ENCODE measurements around the gene ST6GAL2. TPM values are rescaled to one million over a fixed set of nuclear protein-coding genes. Genes with fewer than 3 reads are reported as not detected.

The ST6GAL2 gene
- total RNA-seq, 1 experiment from 2014 or later: 11.0 TPM

DNA sequence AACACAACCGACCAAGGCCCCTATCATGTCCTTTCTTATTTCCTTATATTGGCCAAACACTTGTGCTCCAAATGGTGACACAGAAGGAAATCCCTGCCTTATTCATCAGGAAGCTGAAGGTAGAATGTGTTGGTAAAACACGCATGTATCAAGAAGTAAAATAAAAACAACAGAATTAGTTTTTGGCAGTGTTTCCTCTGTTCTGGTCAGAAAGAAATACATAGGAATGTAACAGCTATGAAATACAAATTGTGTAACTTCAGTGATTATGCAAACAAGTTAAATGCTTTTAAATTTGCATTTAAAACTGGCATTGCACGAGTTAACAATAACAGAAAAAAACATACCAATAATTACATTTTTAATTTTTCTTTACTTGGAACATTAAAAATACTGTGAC, 19.3 kb downstream of the ST6GAL2 start:
- Mint-ChIP-seq H3K4me1 (peaks cover 59% of the 10 kb centered on the region), H3K36me3 (no peaks in the 10 kb centered on the region), H3K27me3 (ENCODE audit: low read depth) (no peaks in the 10 kb centered on the region; the same call in 1 of the 2 replicates), H3K27ac (no peak overlapping the region), H3K9me3 (no peaks in the 10 kb centered on the region), H3K4me3 (no peak overlapping the region)
- TF ChIP-seq ZNF219 (CRISPR knock-in tag; IDR thresholded peaks at IDR 0.05; ENCODE audit: borderline replicate concordance): no peak
- TF ChIP-seq, protein P1, sequence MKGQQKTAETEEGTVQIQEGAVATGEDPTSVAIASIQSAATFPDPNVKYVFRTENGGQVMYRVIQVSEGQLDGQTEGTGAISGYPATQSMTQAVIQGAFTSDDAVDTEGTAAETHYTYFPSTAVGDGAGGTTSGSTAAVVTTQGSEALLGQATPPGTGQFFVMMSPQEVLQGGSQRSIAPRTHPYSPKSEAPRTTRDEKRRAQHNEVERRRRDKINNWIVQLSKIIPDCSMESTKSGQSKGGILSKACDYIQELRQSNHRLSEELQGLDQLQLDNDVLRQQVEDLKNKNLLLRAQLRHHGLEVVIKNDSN (CRISPR knock-in tag; IDR thresholded peaks at IDR 0.05): no peak
- TF ChIP-seq JUN (CRISPR knock-in tag; IDR thresholded peaks at IDR 0.05): no peak
- TF ChIP-seq, protein P2, sequence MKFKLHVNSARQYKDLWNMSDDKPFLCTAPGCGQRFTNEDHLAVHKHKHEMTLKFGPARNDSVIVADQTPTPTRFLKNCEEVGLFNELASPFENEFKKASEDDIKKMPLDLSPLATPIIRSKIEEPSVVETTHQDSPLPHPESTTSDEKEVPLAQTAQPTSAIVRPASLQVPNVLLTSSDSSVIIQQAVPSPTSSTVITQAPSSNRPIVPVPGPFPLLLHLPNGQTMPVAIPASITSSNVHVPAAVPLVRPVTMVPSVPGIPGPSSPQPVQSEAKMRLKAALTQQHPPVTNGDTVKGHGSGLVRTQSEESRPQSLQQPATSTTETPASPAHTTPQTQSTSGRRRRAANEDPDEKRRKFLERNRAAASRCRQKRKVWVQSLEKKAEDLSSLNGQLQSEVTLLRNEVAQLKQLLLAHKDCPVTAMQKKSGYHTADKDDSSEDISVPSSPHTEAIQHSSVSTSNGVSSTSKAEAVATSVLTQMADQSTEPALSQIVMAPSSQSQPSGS (CRISPR knock-in tag; IDR thresholded peaks at IDR 0.05; ENCODE audit: borderline replicate concordance, low read depth): no peak
- TF ChIP-seq, protein P3, sequence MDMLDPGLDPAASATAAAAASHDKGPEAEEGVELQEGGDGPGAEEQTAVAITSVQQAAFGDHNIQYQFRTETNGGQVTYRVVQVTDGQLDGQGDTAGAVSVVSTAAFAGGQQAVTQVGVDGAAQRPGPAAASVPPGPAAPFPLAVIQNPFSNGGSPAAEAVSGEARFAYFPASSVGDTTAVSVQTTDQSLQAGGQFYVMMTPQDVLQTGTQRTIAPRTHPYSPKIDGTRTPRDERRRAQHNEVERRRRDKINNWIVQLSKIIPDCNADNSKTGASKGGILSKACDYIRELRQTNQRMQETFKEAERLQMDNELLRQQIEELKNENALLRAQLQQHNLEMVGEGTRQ (CRISPR knock-in tag; IDR thresholded peaks at IDR 0.05): no peak
- TF ChIP-seq TEAD1 (CRISPR knock-in tag; IDR thresholded peaks at IDR 0.05): no peak
- TF ChIP-seq, protein P4, sequence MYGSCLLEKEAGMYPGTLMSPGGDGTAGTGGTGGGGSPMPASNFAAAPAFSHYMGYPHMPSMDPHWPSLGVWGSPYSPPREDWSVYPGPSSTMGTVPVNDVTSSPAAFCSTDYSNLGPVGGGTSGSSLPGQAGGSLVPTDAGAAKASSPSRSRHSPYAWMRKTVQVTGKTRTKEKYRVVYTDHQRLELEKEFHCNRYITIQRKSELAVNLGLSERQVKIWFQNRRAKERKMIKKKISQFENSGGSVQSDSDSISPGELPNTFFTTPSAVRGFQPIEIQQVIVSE (CRISPR knock-in tag; IDR thresholded peaks at IDR 0.05; ENCODE audit: borderline replicate concordance): no peak
- TF ChIP-seq ZNF232 (CRISPR knock-in tag; IDR thresholded peaks at IDR 0.05): no peak
- TF ChIP-seq, protein P5, sequence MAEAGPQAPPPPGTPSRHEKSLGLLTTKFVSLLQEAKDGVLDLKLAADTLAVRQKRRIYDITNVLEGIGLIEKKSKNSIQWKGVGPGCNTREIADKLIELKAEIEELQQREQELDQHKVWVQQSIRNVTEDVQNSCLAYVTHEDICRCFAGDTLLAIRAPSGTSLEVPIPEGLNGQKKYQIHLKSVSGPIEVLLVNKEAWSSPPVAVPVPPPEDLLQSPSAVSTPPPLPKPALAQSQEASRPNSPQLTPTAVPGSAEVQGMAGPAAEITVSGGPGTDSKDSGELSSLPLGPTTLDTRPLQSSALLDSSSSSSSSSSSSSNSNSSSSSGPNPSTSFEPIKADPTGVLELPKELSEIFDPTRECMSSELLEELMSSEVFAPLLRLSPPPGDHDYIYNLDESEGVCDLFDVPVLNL (CRISPR knock-in tag; IDR thresholded peaks at IDR 0.05; ENCODE audit: borderline replicate concordance, low read depth): no peak
- TF ChIP-seq, protein P6, sequence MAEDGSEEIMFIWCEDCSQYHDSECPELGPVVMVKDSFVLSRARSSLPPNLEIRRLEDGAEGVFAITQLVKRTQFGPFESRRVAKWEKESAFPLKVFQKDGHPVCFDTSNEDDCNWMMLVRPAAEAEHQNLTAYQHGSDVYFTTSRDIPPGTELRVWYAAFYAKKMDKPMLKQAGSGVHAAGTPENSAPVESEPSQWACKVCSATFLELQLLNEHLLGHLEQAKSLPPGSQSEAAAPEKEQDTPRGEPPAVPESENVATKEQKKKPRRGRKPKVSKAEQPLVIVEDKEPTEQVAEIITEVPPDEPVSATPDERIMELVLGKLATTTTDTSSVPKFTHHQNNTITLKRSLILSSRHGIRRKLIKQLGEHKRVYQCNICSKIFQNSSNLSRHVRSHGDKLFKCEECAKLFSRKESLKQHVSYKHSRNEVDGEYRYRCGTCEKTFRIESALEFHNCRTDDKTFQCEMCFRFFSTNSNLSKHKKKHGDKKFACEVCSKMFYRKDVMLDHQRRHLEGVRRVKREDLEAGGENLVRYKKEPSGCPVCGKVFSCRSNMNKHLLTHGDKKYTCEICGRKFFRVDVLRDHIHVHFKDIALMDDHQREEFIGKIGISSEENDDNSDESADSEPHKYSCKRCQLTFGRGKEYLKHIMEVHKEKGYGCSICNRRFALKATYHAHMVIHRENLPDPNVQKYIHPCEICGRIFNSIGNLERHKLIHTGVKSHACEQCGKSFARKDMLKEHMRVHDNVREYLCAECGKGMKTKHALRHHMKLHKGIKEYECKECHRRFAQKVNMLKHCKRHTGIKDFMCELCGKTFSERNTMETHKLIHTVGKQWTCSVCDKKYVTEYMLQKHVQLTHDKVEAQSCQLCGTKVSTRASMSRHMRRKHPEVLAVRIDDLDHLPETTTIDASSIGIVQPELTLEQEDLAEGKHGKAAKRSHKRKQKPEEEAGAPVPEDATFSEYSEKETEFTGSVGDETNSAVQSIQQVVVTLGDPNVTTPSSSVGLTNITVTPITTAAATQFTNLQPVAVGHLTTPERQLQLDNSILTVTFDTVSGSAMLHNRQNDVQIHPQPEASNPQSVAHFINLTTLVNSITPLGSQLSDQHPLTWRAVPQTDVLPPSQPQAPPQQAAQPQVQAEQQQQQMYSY (CRISPR knock-in tag; IDR thresholded peaks at IDR 0.05): no peak
- no peak for TF ChIP-seq RELA (CRISPR knock-in tag; IDR thresholded peaks at IDR 0.05; ENCODE audit: borderline replicate concordance)
- no peak for TF ChIP-seq ZBTB21 (CRISPR knock-in tag; IDR thresholded peaks at IDR 0.05; ENCODE audit: borderline replicate concordance)
- TF ChIP-seq CBFB (CRISPR knock-in tag; IDR thresholded peaks at IDR 0.05; ENCODE audit: low read depth): no peak
- TF ChIP-seq JAZF1 (CRISPR knock-in tag; IDR thresholded peaks at IDR 0.05): no peak
- no peak for TF ChIP-seq ATF1 (CRISPR knock-in tag; IDR thresholded peaks at IDR 0.05)
- ATAC-seq (no peak), DNase-seq (ENCODE audit: low spot score) (no peak)
- ChIA-PET POLR2A (no interaction called here), CTCF (interaction anchor here (1.0 kb wide), 1 partner anchor 13 kb away, joined by 3 read pairs; no protein-coding TSS in a partner anchor)

DNA sequence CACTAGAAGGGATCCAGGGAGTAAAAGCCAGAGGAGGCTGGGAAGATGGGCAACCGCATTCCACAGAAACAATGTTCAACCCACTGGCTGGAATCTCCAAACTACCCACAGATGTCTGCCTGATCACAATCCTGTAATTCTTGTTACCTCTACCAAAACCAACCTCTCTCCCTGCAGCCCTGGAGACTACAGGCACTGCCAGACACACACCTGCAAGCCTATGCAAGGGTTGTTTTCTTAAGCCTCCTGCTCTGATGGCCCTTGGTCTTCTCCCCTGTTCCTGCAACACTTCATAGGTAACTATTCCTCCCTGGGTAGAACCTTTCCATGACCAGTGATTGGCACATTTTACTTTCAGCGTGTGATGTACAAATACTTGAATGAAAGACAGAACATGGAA, 21.9 kb downstream of the ST6GAL2 start:
- ChIA-PET POLR2A (no interaction called here), CTCF (no interaction called here)
- no peak for DNase-seq (ENCODE audit: low spot score)
- Mint-ChIP-seq H3K36me3 (peaks cover 6% of the 10 kb centered on the region), H3K9me3 (peaks cover 12% of the 10 kb centered on the region), H3K27me3 (ENCODE audit: low read depth) (no peaks in the 10 kb centered on the region; the same call in 1 of the 2 replicates), H3K4me3 (no peak overlapping the region), H3K27ac (peak overlapping the region; percentile 36; the same call in 1 of the 2 replicates), H3K4me1 (peaks cover 43% of the 10 kb centered on the region)
- no peak for ATAC-seq
- TF ChIP-seq FOXJ3 (CRISPR knock-in tag; IDR thresholded peaks at IDR 0.05; ENCODE audit: borderline replicate concordance): no peak
- TF ChIP-seq ELF4 (CRISPR knock-in tag; IDR thresholded peaks at IDR 0.05; ENCODE audit: low read depth): no peak
- no peak for TF ChIP-seq ZNF138 (CRISPR knock-in tag; conservative IDR thresholded peaks at IDR 0.05)
- TF ChIP-seq, protein P7, sequence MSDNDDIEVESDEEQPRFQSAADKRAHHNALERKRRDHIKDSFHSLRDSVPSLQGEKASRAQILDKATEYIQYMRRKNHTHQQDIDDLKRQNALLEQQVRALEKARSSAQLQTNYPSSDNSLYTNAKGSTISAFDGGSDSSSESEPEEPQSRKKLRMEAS (CRISPR knock-in tag; IDR thresholded peaks at IDR 0.05): no peak
- TF ChIP-seq, protein P8, sequence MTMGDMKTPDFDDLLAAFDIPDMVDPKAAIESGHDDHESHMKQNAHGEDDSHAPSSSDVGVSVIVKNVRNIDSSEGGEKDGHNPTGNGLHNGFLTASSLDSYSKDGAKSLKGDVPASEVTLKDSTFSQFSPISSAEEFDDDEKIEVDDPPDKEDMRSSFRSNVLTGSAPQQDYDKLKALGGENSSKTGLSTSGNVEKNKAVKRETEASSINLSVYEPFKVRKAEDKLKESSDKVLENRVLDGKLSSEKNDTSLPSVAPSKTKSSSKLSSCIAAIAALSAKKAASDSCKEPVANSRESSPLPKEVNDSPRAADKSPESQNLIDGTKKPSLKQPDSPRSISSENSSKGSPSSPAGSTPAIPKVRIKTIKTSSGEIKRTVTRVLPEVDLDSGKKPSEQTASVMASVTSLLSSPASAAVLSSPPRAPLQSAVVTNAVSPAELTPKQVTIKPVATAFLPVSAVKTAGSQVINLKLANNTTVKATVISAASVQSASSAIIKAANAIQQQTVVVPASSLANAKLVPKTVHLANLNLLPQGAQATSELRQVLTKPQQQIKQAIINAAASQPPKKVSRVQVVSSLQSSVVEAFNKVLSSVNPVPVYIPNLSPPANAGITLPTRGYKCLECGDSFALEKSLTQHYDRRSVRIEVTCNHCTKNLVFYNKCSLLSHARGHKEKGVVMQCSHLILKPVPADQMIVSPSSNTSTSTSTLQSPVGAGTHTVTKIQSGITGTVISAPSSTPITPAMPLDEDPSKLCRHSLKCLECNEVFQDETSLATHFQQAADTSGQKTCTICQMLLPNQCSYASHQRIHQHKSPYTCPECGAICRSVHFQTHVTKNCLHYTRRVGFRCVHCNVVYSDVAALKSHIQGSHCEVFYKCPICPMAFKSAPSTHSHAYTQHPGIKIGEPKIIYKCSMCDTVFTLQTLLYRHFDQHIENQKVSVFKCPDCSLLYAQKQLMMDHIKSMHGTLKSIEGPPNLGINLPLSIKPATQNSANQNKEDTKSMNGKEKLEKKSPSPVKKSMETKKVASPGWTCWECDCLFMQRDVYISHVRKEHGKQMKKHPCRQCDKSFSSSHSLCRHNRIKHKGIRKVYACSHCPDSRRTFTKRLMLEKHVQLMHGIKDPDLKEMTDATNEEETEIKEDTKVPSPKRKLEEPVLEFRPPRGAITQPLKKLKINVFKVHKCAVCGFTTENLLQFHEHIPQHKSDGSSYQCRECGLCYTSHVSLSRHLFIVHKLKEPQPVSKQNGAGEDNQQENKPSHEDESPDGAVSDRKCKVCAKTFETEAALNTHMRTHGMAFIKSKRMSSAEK (CRISPR knock-in tag; IDR thresholded peaks at IDR 0.05; ENCODE audit: borderline replicate concordance): no peak
- TF ChIP-seq IRF2 (CRISPR knock-in tag; IDR thresholded peaks at IDR 0.05; ENCODE audit: borderline replicate concordance, low read depth): no peak
- TF ChIP-seq, protein P1 (CRISPR knock-in tag; IDR thresholded peaks at IDR 0.05): no peak
- no peak for TF ChIP-seq ATF1 (CRISPR knock-in tag; IDR thresholded peaks at IDR 0.05)

All from WTC11 (cell line).